RWPE1 (cell line): ENCODE measurements around the gene KY.
"Not testable (repeated sequence)": the region's sequence is repeated elsewhere in the genome, so short reads cannot be mapped to it uniquely, and the experiment has no call there.

ENCODE experiments used
- CTCF ChIA-PET: fragments of 350-600 bp; sonication (Branson Sonifier 250); formaldehyde crosslinking; extraction: SDS; loops from one replicate; lab custom pipeline; 2021; lab: Yijun Ruan, JAX
- POLR2A ChIA-PET: fragments of 400-600 bp; formaldehyde crosslinking; extraction: SDS; loops from one replicate; lab custom pipeline; 2020; ENCODE audit warnings: antibody characterized with exemption; ENCODE audit not compliant: low non-redundant PET; lab: Yijun Ruan, JAX
- DNase-seq: peaks from one replicate; pipeline ENCODE4 v3.0.0; 2012; ENCODE audit warnings: low spot score
- H3K27ac ChIP-seq: fragments of 450-650 bp; 2 replicates; pipeline ENCODE4 v1.5.1; 2017
- CTCF ChIP-seq: fragments of 450-650 bp; conservative IDR thresholded peaks from 2 replicates; pipeline ENCODE4 v1.5.1; 2017; ENCODE audit warnings: low read depth, mild to moderate bottlenecking

Gene KY

GRCh38 chr3:134600206-134600605, 50.6 kb downstream of the KY start:
- no peak for DNase-seq
- ChIA-PET CTCF (interaction anchor here (0.5 to 1.9 kb wide), 27 partner anchors 10 to 1306 kb away, joined by 3 to 18 read pairs (median 4); partner anchors contain the start of gene EPHB1), POLR2A (no interaction called here)
- no peak for TF ChIP-seq CTCF
- H3K27ac ChIP-seq, result no peak overlapping the region

- ChIA-PET CTCF (no interaction called here), POLR2A (no interaction called here)
- no peak for TF ChIP-seq CTCF
- no peak overlapping the region for H3K27ac ChIP-seq
- DNase-seq, result no peak
These were observed 51.9 kb downstream of the KY start for GRCh38 chr3:134598763-134599545.

GRCh38 chr3:134597390-134597970, 53.3 kb downstream of the KY start:
- peak; percentile 90 for DNase-seq
- H3K27ac ChIP-seq, result peak overlapping the region; percentile 61
- ChIA-PET CTCF (interaction anchor here (0.9 kb wide), 1 partner anchor 158 kb away, joined by 3 read pairs; no protein-coding TSS in a partner anchor), POLR2A (no interaction called here)
- no peak for TF ChIP-seq CTCF

GRCh38 chr3:134594986-134595385, 55.8 kb downstream of the KY start:
- CTCF ChIA-PET, H3K27ac ChIP-seq, DNase-seq, POLR2A ChIA-PET: not testable (repeated sequence)

GRCh38 chr3:134594331-134594741, 56.5 kb downstream of the KY start:
- no peak for TF ChIP-seq CTCF
- CTCF ChIA-PET, result interaction anchor here (0.6 kb wide), 1 partner anchor 9 kb away, joined by 3 read pairs; no protein-coding TSS in a partner anchor
- no peak overlapping the region for H3K27ac ChIP-seq
- POLR2A ChIA-PET, result no interaction called here
- no peak for DNase-seq

GRCh38 chr3:134592806-134593205, 58.0 kb downstream of the KY start:
- H3K27ac ChIP-seq, result no peak overlapping the region
- ChIA-PET CTCF (no interaction called here), POLR2A (no interaction called here)
- no peak for DNase-seq
- TF ChIP-seq CTCF, result no peak

GRCh38 chr3:134590766-134591165, 60.1 kb downstream of the KY start:
- POLR2A ChIA-PET, result no interaction called here
- no peak overlapping the region for H3K27ac ChIP-seq
- no peak for TF ChIP-seq CTCF
- CTCF ChIA-PET, result interaction anchor here (1.5 kb wide), 1 partner anchor 10 kb away, joined by 5 read pairs; no protein-coding TSS in a partner anchor
- DNase-seq, result no peak
